ENCODE data around the gene SORBS2.

Gene SORBS2

GRCh38 chr4:185589067-185589836, 222.7 kb downstream of the SORBS2 start:
- Histone ChIP-seq H3K36me3 (ENCODE audit: control insufficient read depth in 2 of 2, insufficient read depth in 2 of 2, low read length in 2 of 2) (no peaks in the 10 kb centered on the region), H3K4me1 (ENCODE audit: control insufficient read depth, insufficient read depth, low read length) (peaks cover 17% of the 10 kb centered on the region), H3K4me3 (ENCODE audit: low read length in 2 of 2) (no peak overlapping the region), H3K9ac (ENCODE audit: low read length in 2 of 2) (no peak overlapping the region), H3K9me3 (ENCODE audit: control insufficient read depth in 2 of 2, low read length in 2 of 2) (no peaks in the 10 kb centered on the region), H3K27ac (ENCODE audit: low read length) (no peak overlapping the region), H3K27me3 (ENCODE audit: control insufficient read depth in 1 of 2, insufficient read depth in 2 of 2, low read length in 2 of 2) (no peaks in the 10 kb centered on the region)

GRCh38 chr4:185587427-185588161, 224.4 kb downstream of the SORBS2 start:
- H3K9me3 ChIP-seq (ENCODE audit: control insufficient read depth in 2 of 2, low read length in 2 of 2) = no peaks in the 10 kb centered on the region
- H3K27me3 ChIP-seq (ENCODE audit: control insufficient read depth in 1 of 2, insufficient read depth in 2 of 2, low read length in 2 of 2) = no peaks in the 10 kb centered on the region
- peaks cover 10% of the 10 kb centered on the region for H3K4me1 ChIP-seq (ENCODE audit: control insufficient read depth, insufficient read depth, low read length)
- no peaks in the 10 kb centered on the region for H3K36me3 ChIP-seq (ENCODE audit: control insufficient read depth in 2 of 2, insufficient read depth in 2 of 2, low read length in 2 of 2)
- no peak overlapping the region for H3K4me3 ChIP-seq (ENCODE audit: low read length in 2 of 2)
- no peak overlapping the region for H3K27ac ChIP-seq (ENCODE audit: low read length)
- no peak overlapping the region for H3K9ac ChIP-seq (ENCODE audit: low read length in 2 of 2)

GRCh38 chr4:185587030-185587426, 225.0 kb downstream of the SORBS2 start:
- Histone ChIP-seq H3K9me3 (ENCODE audit: control insufficient read depth in 2 of 2, low read length in 2 of 2) (no peaks in the 10 kb centered on the region), H3K9ac (ENCODE audit: low read length in 2 of 2) (no peak overlapping the region), H3K36me3 (ENCODE audit: control insufficient read depth in 2 of 2, insufficient read depth in 2 of 2, low read length in 2 of 2) (no peaks in the 10 kb centered on the region), H3K27me3 (ENCODE audit: control insufficient read depth in 1 of 2, insufficient read depth in 2 of 2, low read length in 2 of 2) (no peaks in the 10 kb centered on the region), H3K4me3 (ENCODE audit: low read length in 2 of 2) (no peak overlapping the region), H3K4me1 (ENCODE audit: control insufficient read depth, insufficient read depth, low read length) (peaks cover 8% of the 10 kb centered on the region), H3K27ac (ENCODE audit: low read length) (no peak overlapping the region)

GRCh38 chr4:185585211-185585610, 226.8 kb downstream of the SORBS2 start:
- Histone ChIP-seq H3K27ac (ENCODE audit: low read length) (no peak overlapping the region), H3K9me3 (ENCODE audit: control insufficient read depth in 2 of 2, low read length in 2 of 2) (no peaks in the 10 kb centered on the region), H3K4me3 (ENCODE audit: low read length in 2 of 2) (no peak overlapping the region), H3K27me3 (ENCODE audit: control insufficient read depth in 1 of 2, insufficient read depth in 2 of 2, low read length in 2 of 2) (no peaks in the 10 kb centered on the region), H3K4me1 (ENCODE audit: control insufficient read depth, insufficient read depth, low read length) (no peaks in the 10 kb centered on the region), H3K36me3 (ENCODE audit: control insufficient read depth in 2 of 2, insufficient read depth in 2 of 2, low read length in 2 of 2) (no peaks in the 10 kb centered on the region), H3K9ac (ENCODE audit: low read length in 2 of 2) (no peak overlapping the region)

GRCh38 chr4:185583813-185584212, 228.2 kb downstream of the SORBS2 start:
- H3K27me3 ChIP-seq (ENCODE audit: control insufficient read depth in 1 of 2, insufficient read depth in 2 of 2, low read length in 2 of 2) = no peaks in the 10 kb centered on the region
- H3K9me3 ChIP-seq (ENCODE audit: control insufficient read depth in 2 of 2, low read length in 2 of 2) = no peaks in the 10 kb centered on the region
- H3K4me3 ChIP-seq (ENCODE audit: low read length in 2 of 2) = no peak overlapping the region
- H3K9ac ChIP-seq (ENCODE audit: low read length in 2 of 2) = no peak overlapping the region
- H3K27ac ChIP-seq (ENCODE audit: low read length) = no peak overlapping the region
- no peaks in the 10 kb centered on the region for H3K36me3 ChIP-seq (ENCODE audit: control insufficient read depth in 2 of 2, insufficient read depth in 2 of 2, low read length in 2 of 2)
- H3K4me1 ChIP-seq (ENCODE audit: control insufficient read depth, insufficient read depth, low read length) = no peaks in the 10 kb centered on the region

GRCh38 chr4:185582651-185583400, 229.2 kb downstream of the SORBS2 start:
- no peaks in the 10 kb centered on the region for H3K27me3 ChIP-seq (ENCODE audit: control insufficient read depth in 1 of 2, insufficient read depth in 2 of 2, low read length in 2 of 2)
- no peak overlapping the region for H3K9ac ChIP-seq (ENCODE audit: low read length in 2 of 2)
- no peaks in the 10 kb centered on the region for H3K36me3 ChIP-seq (ENCODE audit: control insufficient read depth in 2 of 2, insufficient read depth in 2 of 2, low read length in 2 of 2)
- H3K27ac ChIP-seq (ENCODE audit: low read length) = no peak overlapping the region
- no peaks in the 10 kb centered on the region for H3K9me3 ChIP-seq (ENCODE audit: control insufficient read depth in 2 of 2, low read length in 2 of 2)
- no peaks in the 10 kb centered on the region for H3K4me1 ChIP-seq (ENCODE audit: control insufficient read depth, insufficient read depth, low read length)
- H3K4me3 ChIP-seq (ENCODE audit: low read length in 2 of 2) = no peak overlapping the region

- Histone ChIP-seq H3K4me3 (ENCODE audit: low read length in 2 of 2) (no peak overlapping the region), H3K4me1 (ENCODE audit: control insufficient read depth, insufficient read depth, low read length) (peaks cover 15% of the 10 kb centered on the region), H3K9me3 (ENCODE audit: control insufficient read depth in 2 of 2, low read length in 2 of 2) (no peaks in the 10 kb centered on the region), H3K27ac (ENCODE audit: low read length) (no peak overlapping the region), H3K9ac (ENCODE audit: low read length in 2 of 2) (no peak overlapping the region), H3K27me3 (ENCODE audit: control insufficient read depth in 1 of 2, insufficient read depth in 2 of 2, low read length in 2 of 2) (no peaks in the 10 kb centered on the region), H3K36me3 (ENCODE audit: control insufficient read depth in 2 of 2, insufficient read depth in 2 of 2, low read length in 2 of 2) (no peaks in the 10 kb centered on the region)
Observed at GRCh38 chr4:185580699-185581098, 231.3 kb downstream of the SORBS2 start.

GRCh38 chr4:185578284-185578683, 233.7 kb downstream of the SORBS2 start:
- Histone ChIP-seq H3K9me3 (ENCODE audit: control insufficient read depth in 2 of 2, low read length in 2 of 2) (no peaks in the 10 kb centered on the region), H3K4me3 (ENCODE audit: low read length in 2 of 2) (no peak overlapping the region), H3K9ac (ENCODE audit: low read length in 2 of 2) (no peak overlapping the region), H3K27ac (ENCODE audit: low read length) (no peak overlapping the region), H3K4me1 (ENCODE audit: control insufficient read depth, insufficient read depth, low read length) (peaks cover 23% of the 10 kb centered on the region), H3K27me3 (ENCODE audit: control insufficient read depth in 1 of 2, insufficient read depth in 2 of 2, low read length in 2 of 2) (no peaks in the 10 kb centered on the region), H3K36me3 (ENCODE audit: control insufficient read depth in 2 of 2, insufficient read depth in 2 of 2, low read length in 2 of 2) (no peaks in the 10 kb centered on the region)

GRCh38 chr4:185576962-185577950, 234.7 kb downstream of the SORBS2 start:
- Histone ChIP-seq H3K36me3 (ENCODE audit: control insufficient read depth in 2 of 2, insufficient read depth in 2 of 2, low read length in 2 of 2) (no peaks in the 10 kb centered on the region), H3K9ac (ENCODE audit: low read length in 2 of 2) (peak overlapping the region in 1 of 2 donors; percentile 58), H3K27me3 (ENCODE audit: control insufficient read depth in 1 of 2, insufficient read depth in 2 of 2, low read length in 2 of 2) (no peaks in the 10 kb centered on the region), H3K9me3 (ENCODE audit: control insufficient read depth in 2 of 2, low read length in 2 of 2) (no peaks in the 10 kb centered on the region), H3K4me3 (ENCODE audit: low read length in 2 of 2) (no peak overlapping the region), H3K4me1 (ENCODE audit: control insufficient read depth, insufficient read depth, low read length) (peaks cover 23% of the 10 kb centered on the region), H3K27ac (ENCODE audit: low read length) (peak overlapping the region; percentile 85)

Data from stomach smooth muscle (tissue), 2 donors.